Ovary (tissue), 9 donors: ENCODE data around the gene CYTH2. TPM values are rescaled to one million over a fixed set of nuclear protein-coding genes. Genes with fewer than 3 reads are reported as not detected.
"Not testable (repeated sequence)": the region's sequence is repeated elsewhere in the genome, so short reads cannot be mapped to it uniquely, and the experiment has no call there.

Experiments used
- DNase-seq, 5 donors: peaks; one replicate each; pipeline ENCODE4 v3.0.0-alpha.2; 2019 to 2020
- H3K27ac ChIP-seq, 2 donors: fragments of 200-600 bp; one replicate each; pipeline versions ENCODE4 v1.5.1 to v1.8.0; 2019 to 2022
- H3K27me3 ChIP-seq: fragments of 200-600 bp; one replicate; pipeline ENCODE4 v1.8.0; 2022
- H3K36me3 ChIP-seq: fragments of 200-600 bp; sonication (generic); one replicate; pipeline ENCODE4 v1.5.1; 2019
- H3K4me1 ChIP-seq: one replicate; pipeline ENCODE4 v1.8.1; 2013; ENCODE audit warnings: mild to moderate bottlenecking, moderate library complexity; ENCODE audit not compliant: insufficient read depth
- H3K4me3 ChIP-seq: fragments of 200-600 bp; sonication (generic); one replicate; pipeline ENCODE4 v1.5.1; 2017
- H3K9me3 ChIP-seq, 2 donors: fragments of 200-600 bp in 1 of 2; sonication (generic) in 1 of 2; one replicate each; pipeline versions ENCODE4 v1.5.1 to v1.8.1; 2013 to 2019; ENCODE audit warnings: mild to moderate bottlenecking in 1 of 2, moderate library complexity in 1 of 2
- EP300 ChIP-seq: sonication (generic); formaldehyde crosslinking; IDR thresholded peaks from one replicate; pipeline ENCODE4 v1.6.1; 2017; ENCODE audit warnings: antibody characterized with exemption
- POLR2A ChIP-seq: fragments of 450-650 bp; IDR thresholded peaks from one replicate; pipeline ENCODE4 v1.6.1; 2017; ENCODE audit warnings: antibody characterized with exemption, mild to moderate bottlenecking, moderate library complexity
- WGBS, 3 donors: extraction: QIAGEN DNeasy Blood & Tissue Kit in 1 of 3; methylation state at CpG; one replicate each; pipeline versions ENCODE4 v1.1.5 to v1.1.7; 2013 to 2017; 5-methylcytosine and 5-hydroxymethylcytosine counted together
- intact Hi-C, 4 donors: fragments of 100-400 bp; cut with DNase I; formaldehyde crosslinking; loops; one replicate each; pipeline versions ENCODE4 v1.11.0 to v1.15.1; 2022 to 2023
- polyA plus RNA-seq, 2 donors: library from polyadenylated mRNA; stranded (reverse); fragments of 200-250 nt in 1 of 2; fragments of 350-450 nt in 1 of 2; fragmentation: Illumina TruSeq in 1 of 2; extraction: RNeasy Lipid Tissue Mini Kit (QIAGEN cat#74804) in 1 of 2; gene quantifications; one replicate each; pipeline ENCODE4 v1.2.3, GENCODE V29; 2013 to 2014
- total RNA-seq, 7 donors: library from RNA; depleted of rRNA in 2 of 7; stranded (reverse); fragments of >200 nt in 2 of 7; fragmentation: NEBNext Ultra II Directional in 3 of 7; extraction: Animal tissue kit (Norgen Biotek cat#: 25700) in 3 of 7; gene quantifications; one replicate each; pipeline versions ENCODE4 v1.1.0 to v1.2.4, GENCODE V29; 2016 to 2023
- TF ChIP-seq, protein P1 (sequence below), 3 donors: fragments of 450-650 bp in 2 of 3; fragments of 200-600 bp in 1 of 3; IDR thresholded peaks; one replicate each; pipeline versions ENCODE4 v1.5.1 to v1.8.0; 2016 to 2022; ENCODE audit warnings: antibody characterized with exemption in 3 of 3, mild to moderate bottlenecking in 1 of 3
- donor health status: DM: no; HTN: no; CAD: no; lungs with moderate emphysema.
- donor health status: DM: no; HTN: no; CAD: no.
- donor health status: Bipolar disorder and iron deficiency.
- donor health status: DM: yes; HTN: yes; CAD: no.
- donor health status: DM: no; HTN: no; CAD: no.
- donor health status: DM: yes; HTN: yes; CAD: no.

Gene CYTH2
- total and polyA plus RNA-seq, 9 donors, result 27.6 to 66.5 (median 49.4) TPM

DNA sequence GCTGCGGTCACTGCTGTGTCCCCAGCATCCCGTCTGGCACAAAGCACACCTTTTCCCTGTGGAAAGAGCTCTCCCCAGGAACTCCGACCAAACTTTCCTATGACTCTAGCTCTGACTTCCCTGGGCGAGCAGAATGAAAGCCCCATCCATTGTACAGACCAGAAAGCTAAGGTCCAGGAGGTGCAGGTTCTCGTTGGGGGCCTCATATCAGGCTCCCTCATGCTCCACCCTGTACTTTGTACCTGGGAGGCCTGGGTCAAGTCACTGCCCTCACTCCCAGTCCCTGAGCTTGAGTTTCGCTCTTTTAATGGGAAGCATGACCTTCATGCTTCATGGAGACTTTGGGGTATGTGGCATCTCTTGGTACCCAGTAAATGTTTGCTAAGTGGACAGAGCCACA is 18.4 kb downstream of the CYTH2 start:
- H3K9me3 ChIP-seq, result no peaks in the 10 kb centered on the region
- no peaks in the 10 kb centered on the region for H3K27me3 ChIP-seq
- TF ChIP-seq, protein P1, sequence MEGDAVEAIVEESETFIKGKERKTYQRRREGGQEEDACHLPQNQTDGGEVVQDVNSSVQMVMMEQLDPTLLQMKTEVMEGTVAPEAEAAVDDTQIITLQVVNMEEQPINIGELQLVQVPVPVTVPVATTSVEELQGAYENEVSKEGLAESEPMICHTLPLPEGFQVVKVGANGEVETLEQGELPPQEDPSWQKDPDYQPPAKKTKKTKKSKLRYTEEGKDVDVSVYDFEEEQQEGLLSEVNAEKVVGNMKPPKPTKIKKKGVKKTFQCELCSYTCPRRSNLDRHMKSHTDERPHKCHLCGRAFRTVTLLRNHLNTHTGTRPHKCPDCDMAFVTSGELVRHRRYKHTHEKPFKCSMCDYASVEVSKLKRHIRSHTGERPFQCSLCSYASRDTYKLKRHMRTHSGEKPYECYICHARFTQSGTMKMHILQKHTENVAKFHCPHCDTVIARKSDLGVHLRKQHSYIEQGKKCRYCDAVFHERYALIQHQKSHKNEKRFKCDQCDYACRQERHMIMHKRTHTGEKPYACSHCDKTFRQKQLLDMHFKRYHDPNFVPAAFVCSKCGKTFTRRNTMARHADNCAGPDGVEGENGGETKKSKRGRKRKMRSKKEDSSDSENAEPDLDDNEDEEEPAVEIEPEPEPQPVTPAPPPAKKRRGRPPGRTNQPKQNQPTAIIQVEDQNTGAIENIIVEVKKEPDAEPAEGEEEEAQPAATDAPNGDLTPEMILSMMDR (IDR thresholded peaks at IDR 0.05), result no peak
- TF ChIP-seq EP300 (no peak), POLR2A (no peak)
- 81 to 83% (median 81%) methylated on average over 6 of the region's 6 CpGs for WGBS, 3 donors
- no peak for DNase-seq
- H3K4me1 ChIP-seq, result peaks cover 5% of the 10 kb centered on the region
- no peak overlapping the region for H3K27ac ChIP-seq
- no peaks in the 10 kb centered on the region for H3K36me3 ChIP-seq
- intact Hi-C loops, result loop anchor here in 1 of 4 donors (10.0 kb wide), 1 partner anchor 127 kb away; the partner anchor contains the start of genes FAM83E, RPL18 and SPHK2
- no peak overlapping the region for H3K4me3 ChIP-seq

DNA sequence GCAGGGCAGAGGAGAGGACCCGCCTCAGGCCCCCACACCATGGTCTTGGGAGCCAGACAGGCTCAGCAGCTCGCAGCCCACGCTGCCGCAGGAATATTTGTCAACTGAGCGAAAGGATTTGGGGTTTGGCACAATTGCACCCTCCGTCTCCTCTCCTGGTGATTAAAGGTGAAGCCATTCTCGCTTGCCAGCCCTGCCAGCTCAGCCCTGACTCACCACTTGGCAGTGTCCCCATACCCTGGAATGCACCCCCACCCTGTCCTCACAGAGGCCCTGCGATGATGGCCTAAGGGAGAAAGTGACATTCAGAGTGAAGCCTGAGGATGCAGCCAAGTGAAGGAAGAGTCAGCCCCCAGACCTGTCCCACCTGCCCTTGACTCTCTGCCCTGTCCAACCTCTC is 18.8 kb downstream of the CYTH2 start:
- no peak for DNase-seq
- Histone ChIP-seq H3K9me3 (no peaks in the 10 kb centered on the region), H3K36me3 (no peaks in the 10 kb centered on the region), H3K4me3 (no peak overlapping the region), H3K27ac (no peak overlapping the region), H3K27me3 (no peaks in the 10 kb centered on the region), H3K4me1 (peaks cover 7% of the 10 kb centered on the region)
- intact Hi-C loops, result loop anchor here in 1 of 4 donors (10.0 kb wide), 1 partner anchor 127 kb away; the partner anchor contains the start of genes FAM83E, RPL18 and SPHK2
- WGBS, 3 donors, result 53 to 73% (median 70%) methylated on average over 8 of the region's 8 CpGs
- TF ChIP-seq, protein P1 (IDR thresholded peaks at IDR 0.05), result no peak
- TF ChIP-seq EP300, result no peak

DNA sequence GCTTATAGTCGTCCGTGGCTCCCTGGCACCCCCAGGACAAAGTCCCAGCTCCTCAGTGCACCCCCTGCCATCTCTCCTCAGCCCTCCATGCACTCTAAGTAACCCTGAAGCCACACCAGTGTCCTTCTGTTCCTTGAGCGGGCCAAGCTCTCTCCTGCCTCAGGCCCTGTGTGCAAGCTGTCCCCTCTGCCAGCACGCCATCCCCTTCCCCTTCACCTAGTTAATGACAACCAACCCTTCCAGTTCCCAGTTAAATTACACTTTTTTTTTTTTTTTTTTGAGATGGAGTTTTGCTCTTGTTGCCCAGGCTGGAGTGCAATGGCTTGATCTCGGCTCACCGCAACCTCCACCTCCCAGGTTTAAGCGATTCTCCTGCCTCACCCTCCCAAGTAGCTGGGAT is 19.3 kb downstream of the CYTH2 start:
- 79 to 90% (median 89%) methylated on average over 7 of the region's 7 CpGs for WGBS, 3 donors
- not testable (repeated sequence) for H3K4me1 ChIP-seq, H3K27me3 ChIP-seq, H3K9me3 ChIP-seq, H3K4me3 ChIP-seq, DNase-seq, H3K27ac ChIP-seq, H3K36me3 ChIP-seq
- intact Hi-C loops, result loop anchor here in 1 of 4 donors (10.0 kb wide), 1 partner anchor 126 kb away; the partner anchor contains the start of genes FAM83E, RPL18 and SPHK2

DNA sequence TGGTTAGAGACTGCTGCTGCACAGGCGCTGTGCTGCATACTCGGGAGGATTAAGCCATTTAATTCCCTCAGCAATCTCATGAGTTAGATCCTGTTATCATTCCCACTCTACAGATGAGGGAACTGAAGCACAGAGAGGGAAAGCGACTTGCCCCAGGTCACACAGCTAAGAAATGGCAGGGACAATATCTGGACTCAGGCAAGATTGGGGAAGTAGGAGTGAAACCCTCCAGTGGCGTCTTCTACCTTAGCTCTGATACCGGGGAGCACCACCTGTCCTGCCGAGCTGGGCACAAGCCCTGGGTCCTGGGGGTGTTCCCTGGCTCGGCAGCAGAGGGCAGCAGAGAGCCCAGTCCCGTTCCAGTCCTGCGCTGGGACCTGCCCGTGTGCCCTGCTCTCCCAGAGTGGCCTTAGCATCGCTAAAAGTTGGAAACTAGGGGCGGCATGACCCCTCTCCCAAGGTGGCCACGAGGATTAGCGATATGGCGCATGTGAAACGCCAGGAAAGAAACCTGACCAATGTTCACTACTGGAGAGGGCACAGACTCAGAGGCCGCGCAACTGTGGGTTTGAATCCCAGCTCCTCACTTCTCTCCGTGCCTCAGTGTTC is 20.5 kb downstream of the CYTH2 start:
- H3K36me3 ChIP-seq, result no peaks in the 10 kb centered on the region
- DNase-seq, result peak in 4 of 5 donors; percentile 68 to 81 (median 76)
- no peaks in the 10 kb centered on the region for H3K27me3 ChIP-seq
- H3K4me1 ChIP-seq, result peaks cover 12% of the 10 kb centered on the region
- H3K4me3 ChIP-seq, result no peak overlapping the region
- WGBS, 3 donors, result 25 to 28% (median 26%) methylated on average over 19 of the region's 19 CpGs
- intact Hi-C loops, result loop anchor here (5.0 to 10.0 kb wide), 4 partner anchors 93 to 125 kb away; partner anchors contain the start of genes FAM83E (in 1 of the 4), RPL18 (in 1 of the 4) and SPHK2 (in 1 of the 4)
- no peaks in the 10 kb centered on the region for H3K9me3 ChIP-seq
- TF ChIP-seq, protein P1 (IDR thresholded peaks at IDR 0.05), result peak; percentile 64 to 83 (median 76)
- TF ChIP-seq POLR2A (no peak), EP300 (no peak)
- H3K27ac ChIP-seq, result no peak overlapping the region
